OCI-LY7 (cell line): ENCODE measurements around the gene FBXO11.

ENCODE experiments used
- CTCF ChIP-seq: fragments of 200-600 bp; sonication (generic); conservative IDR thresholded peaks from 2 replicates; pipeline ENCODE4 v1.5.1; 2014; ENCODE audit warnings: mild to moderate bottlenecking, antibody characterized with exemption, low read length, moderate library complexity, mixed read lengths
- EZH2phosphoT487 ChIP-seq: fragments of 200-600 bp; sonication (generic); IDR thresholded peaks from 2 replicates; pipeline ENCODE4 v1.6.1; 2018; ENCODE audit warnings: low read depth, borderline replicate concordance, mild to moderate bottlenecking, mixed run types, antibody characterized with exemption, low read length, moderate library complexity, mixed read lengths

- no peak for TF ChIP-seq CTCF
- TF ChIP-seq EZH2phosphoT487: no peak
Measured at GRCh38 chr2:47819834-47820233, 86.5 kb downstream of the FBXO11 start.
